ENCODE data around the gene OSBPL1A.

The OSBPL1A gene

GRCh38 chr18:24209558-24209957 is 188.1 kb downstream of the OSBPL1A start:
- no peak for DNase-seq

GRCh38 chr18:24208270-24209035 is 189.2 kb downstream of the OSBPL1A start:
- no peak for DNase-seq

GRCh38 chr18:24204904-24205303 is 192.7 kb downstream of the OSBPL1A start:
- no peak for DNase-seq

GRCh38 chr18:24201699-24202687 is 195.6 kb downstream of the OSBPL1A start:
- DNase-seq: no peak

- no peak for DNase-seq
Observed at GRCh38 chr18:24200494-24201290, 196.9 kb downstream of the OSBPL1A start.

- DNase-seq: no peak
Observed at GRCh38 chr18:24199372-24199962, 198.2 kb downstream of the OSBPL1A start.

GRCh38 chr18:24198461-24198860 is 199.2 kb downstream of the OSBPL1A start:
- no peak for DNase-seq

GRCh38 chr18:24197412-24197811 is 200.2 kb downstream of the OSBPL1A start:
- DNase-seq: no peak

GRCh38 chr18:24196764-24197163 is 200.9 kb downstream of the OSBPL1A start:
- no peak for DNase-seq

- DNase-seq: no peak
Observed at GRCh38 chr18:24195296-24196053, 202.1 kb downstream of the OSBPL1A start.

GRCh38 chr18:24190590-24190989 is 207.0 kb downstream of the OSBPL1A start:
- DNase-seq: no peak

GRCh38 chr18:24189664-24190346 is 207.8 kb downstream of the OSBPL1A start:
- DNase-seq: no peak

GRCh38 chr18:24189007-24189528 is 208.6 kb downstream of the OSBPL1A start:
- no peak for DNase-seq

GRCh38 chr18:24188120-24188519 is 209.5 kb downstream of the OSBPL1A start:
- no peak for DNase-seq

- no peak for DNase-seq
Observed at GRCh38 chr18:24187689-24188088, 209.9 kb downstream of the OSBPL1A start.

- no peak for DNase-seq
Observed at GRCh38 chr18:24187049-24187448, 210.6 kb downstream of the OSBPL1A start.

GRCh38 chr18:24185805-24186204 is 211.8 kb downstream of the OSBPL1A start:
- no peak for DNase-seq

- no peak for DNase-seq
Observed at GRCh38 chr18:24181806-24182205, 215.8 kb downstream of the OSBPL1A start.

- no peak for DNase-seq
Observed at GRCh38 chr18:24180048-24180447, 217.6 kb downstream of the OSBPL1A start.

- no peak for DNase-seq
Observed at GRCh38 chr18:24177499-24178133, 220.0 kb downstream of the OSBPL1A start.

Measured in DMS79 (cell line).